Esophagus muscularis mucosa (tissue), 4 donors: ENCODE measurements around the gene GPR6. TPM values are rescaled to one million over a fixed set of nuclear protein-coding genes. Genes with fewer than 3 reads are reported as not detected.

Source experiments
- DNase-seq: peaks from one replicate; pipeline ENCODE4 v3.0.0-alpha.2; 2017; ENCODE audit errors: extremely low spot score
- H3K27ac ChIP-seq, 4 donors: fragments of 200-600 bp; sonication (generic); replicated peaks in 1 of 4; 1 replicate in 3 of 4; 2 replicates in 1 of 4; pipeline ENCODE4 v1.5.1; 2016 to 2019; ENCODE audit warnings: mild to moderate bottlenecking in 1 of 4
- H3K27me3 ChIP-seq, 4 donors: fragments of 200-600 bp; sonication (generic); one replicate each; pipeline versions ENCODE4 v1.5.1 to v1.6.0; 2016 to 2019
- H3K36me3 ChIP-seq, 4 donors: fragments of 200-600 bp; sonication (generic); one replicate each; pipeline ENCODE4 v1.5.1; 2016 to 2019
- H3K4me1 ChIP-seq, 4 donors: fragments of 200-600 bp; sonication (generic); one replicate each; pipeline ENCODE4 v1.5.1; 2016 to 2019
- H3K4me3 ChIP-seq, 4 donors: fragments of 200-600 bp; sonication (generic); 1 replicate in 2 of 4; 2 replicates in 2 of 4; pipeline ENCODE4 v1.5.1; 2016 to 2019; ENCODE audit warnings: mild to moderate bottlenecking in 4 of 4, moderate library complexity in 1 of 4
- H3K9me3 ChIP-seq, 4 donors: fragments of 200-600 bp; sonication (generic); 1 replicate in 3 of 4; 2 replicates in 1 of 4; pipeline ENCODE4 v1.5.1; 2016 to 2019
- CTCF ChIP-seq, 3 experiments: fragments of 200-600 bp in 2 of 3; fragments of 450-650 bp in 1 of 3; sonication (generic) in 2 of 3; IDR thresholded peaks; one replicate each; pipeline ENCODE4 v1.5.1; 2017 to 2019; ENCODE audit warnings: antibody characterized with exemption in 3 of 3, mild to moderate bottlenecking in 2 of 3, moderate library complexity in 1 of 3
- EP300 ChIP-seq: sonication (generic); formaldehyde crosslinking; IDR thresholded peaks from one replicate; pipeline ENCODE4 v1.6.1; 2017; ENCODE audit warnings: antibody characterized with exemption
- POLR2A ChIP-seq: fragments of 450-650 bp; IDR thresholded peaks from one replicate; pipeline ENCODE4 v1.6.1; 2017; ENCODE audit warnings: antibody characterized with exemption, moderate library complexity, mild to moderate bottlenecking, low read depth
- POLR2AphosphoS5 ChIP-seq, 2 donors: sonication (generic); formaldehyde crosslinking; IDR thresholded peaks; one replicate each; pipeline ENCODE4 v1.6.1; 2017; ENCODE audit warnings: antibody characterized with exemption in 2 of 2
- WGBS: methylation state at CpG from one replicate; pipeline ENCODE4 v1.1.5; 2018; 5-methylcytosine and 5-hydroxymethylcytosine counted together
- intact Hi-C: fragments of 100-400 bp; cut with DNase I; formaldehyde crosslinking; loops from one replicate; pipeline ENCODE4 v1.15.1; 2023
- total RNA-seq, 4 donors: library from RNA; depleted of rRNA; stranded (reverse); fragments of >200 nt; gene quantifications; one replicate each; pipeline versions ENCODE4 v1.1.0 to v1.2.1, GENCODE V29; 2016

GPR6 gene
- total RNA-seq, 4 donors from 2014 or later = 0.52 TPM; not detected in 3

GRCh38 chr6:110015206-110015605 is 37.1 kb downstream of the GPR6 start:
- peaks cover 0 to 17% (median 0%) of the 10 kb centered on the region in 4 donors for H3K27me3 ChIP-seq
- 86% methylated on average over 9 of the region's 9 CpGs for WGBS
- H3K27ac ChIP-seq = no peak overlapping the region
- no peaks in the 10 kb centered on the region for H3K9me3 ChIP-seq
- no peaks in the 10 kb centered on the region for H3K4me1 ChIP-seq
- no peak for DNase-seq
- no peak for TF ChIP-seq CTCF (IDR thresholded peaks at IDR 0.05)
- TF ChIP-seq POLR2AphosphoS5 (IDR thresholded peaks at IDR 0.05) = no peak
- no peak for TF ChIP-seq EP300
- no peaks in the 10 kb centered on the region for H3K36me3 ChIP-seq
- H3K4me3 ChIP-seq = no peak overlapping the region
- intact Hi-C loops = no loop called here

- Histone ChIP-seq H3K9me3 (no peaks in the 10 kb centered on the region), H3K36me3 (no peaks in the 10 kb centered on the region), H3K4me3 (no peak overlapping the region), H3K4me1 (no peaks in the 10 kb centered on the region), H3K27me3 (peaks cover 0 to 17% (median 0%) of the 10 kb centered on the region in 4 donors), H3K27ac (no peak overlapping the region)
- 76% methylated on average over 6 of the region's 6 CpGs for whole genome bisulfite sequencing
- intact Hi-C loops = no loop called here
- DNase-seq = peak; percentile 80
- TF ChIP-seq POLR2AphosphoS5 (IDR thresholded peaks at IDR 0.05) = no peak
- no peak for TF ChIP-seq CTCF (IDR thresholded peaks at IDR 0.05)
- no peak for TF ChIP-seq EP300
- no peak for TF ChIP-seq POLR2A
Observed at GRCh38 chr6:110017306-110017705, 39.2 kb downstream of the GPR6 start.

- Histone ChIP-seq H3K9me3 (no peaks in the 10 kb centered on the region), H3K4me3 (no peak overlapping the region), H3K27me3 (peaks cover 0 to 17% (median 0%) of the 10 kb centered on the region in 4 donors), H3K27ac (no peak overlapping the region), H3K36me3 (no peaks in the 10 kb centered on the region), H3K4me1 (no peaks in the 10 kb centered on the region)
- 87% methylated on average over 5 of the region's 7 CpGs for WGBS
- intact Hi-C loops = no loop called here
- no peak for TF ChIP-seq CTCF (IDR thresholded peaks at IDR 0.05)
- TF ChIP-seq POLR2AphosphoS5 (IDR thresholded peaks at IDR 0.05) = no peak
- TF ChIP-seq EP300 = no peak
- no peak for TF ChIP-seq POLR2A
- peak; percentile 88 for DNase-seq
Observed at GRCh38 chr6:110017946-110018345, 39.8 kb downstream of the GPR6 start.

- Histone ChIP-seq H3K4me3 (no peak overlapping the region), H3K9me3 (no peaks in the 10 kb centered on the region), H3K36me3 (no peaks in the 10 kb centered on the region), H3K27me3 (peaks cover 0 to 17% (median 0%) of the 10 kb centered on the region in 4 donors), H3K4me1 (no peaks in the 10 kb centered on the region), H3K27ac (no peak overlapping the region)
- DNase-seq = no peak
- TF ChIP-seq POLR2A (no peak), POLR2AphosphoS5 (IDR thresholded peaks at IDR 0.05) (no peak)
- intact Hi-C loops = no loop called here
- WGBS = 67% methylated on average over 4 of the region's 5 CpGs
Observed at GRCh38 chr6:110018486-110018885, 40.4 kb downstream of the GPR6 start.

- H3K4me1 ChIP-seq = no peaks in the 10 kb centered on the region
- no peak for TF ChIP-seq EP300
- no peak for TF ChIP-seq POLR2A
- no peak for TF ChIP-seq POLR2AphosphoS5 (IDR thresholded peaks at IDR 0.05)
- TF ChIP-seq CTCF (IDR thresholded peaks at IDR 0.05) = no peak
- WGBS = 73% methylated on average over 3 of the region's 3 CpGs
- H3K27ac ChIP-seq = no peak overlapping the region
- intact Hi-C loops = no loop called here
- no peaks in the 10 kb centered on the region for H3K9me3 ChIP-seq
- peak; percentile 78 for DNase-seq
- peaks cover 0 to 17% (median 0%) of the 10 kb centered on the region in 4 donors for H3K27me3 ChIP-seq
- no peak overlapping the region for H3K4me3 ChIP-seq
- no peaks in the 10 kb centered on the region for H3K36me3 ChIP-seq
Observed at GRCh38 chr6:110020888-110021287, 42.8 kb downstream of the GPR6 start.
